Activated CD4-positive, CD25-positive, alpha-beta regulatory T cell treated with anti-CD3 and anti-CD28 coated beads, Interleukin-2, amount 50 U/mL, for 72 hours (primary cell): ENCODE measurements around the gene MLLT6.

Experiments
- DNase-seq: peaks from one replicate; pipeline ENCODE4 v3.0.0; 2021

The MLLT6 gene

GRCh38 chr17:38704606-38705522, at the start of gene MLLT6:
MLLT6 (plus strand) TSS chr17:38705273; CDS start chr17:38705633, 360 bp downstream.
- peak; percentile 68 for DNase-seq

- no peak for DNase-seq
Observed at GRCh38 chr17:38656959-38657823, 47.9 kb upstream of the MLLT6 start.

GRCh38 chr17:38657824-38658740, 47.0 kb upstream of the MLLT6 start:
- DNase-seq = peak; percentile 25

- DNase-seq = peak; percentile 25
Observed at GRCh38 chr17:38658741-38659345, 46.2 kb upstream of the MLLT6 start.

GRCh38 chr17:38659415-38659814, 45.7 kb upstream of the MLLT6 start:
- DNase-seq = no peak

GRCh38 chr17:38660097-38661025, 44.7 kb upstream of the MLLT6 start:
- peak; percentile 17 for DNase-seq

GRCh38 chr17:38663125-38663751, 41.8 kb upstream of the MLLT6 start:
- DNase-seq = peak; percentile 25

- no peak for DNase-seq
Observed at GRCh38 chr17:38663964-38664644, 41.0 kb upstream of the MLLT6 start.

- DNase-seq = peak; percentile 63
Observed at GRCh38 chr17:38667099-38667786, 37.8 kb upstream of the MLLT6 start.

GRCh38 chr17:38667787-38668122, 37.3 kb upstream of the MLLT6 start:
- DNase-seq = no peak

- no peak for DNase-seq
Observed at GRCh38 chr17:38669520-38669919, 35.6 kb upstream of the MLLT6 start.

GRCh38 chr17:38671939-38672720, 32.9 kb upstream of the MLLT6 start:
- DNase-seq = no peak

- DNase-seq = no peak
Observed at GRCh38 chr17:38672788-38673706, 32.0 kb upstream of the MLLT6 start.

GRCh38 chr17:38673707-38674013, 31.4 kb upstream of the MLLT6 start:
- no peak for DNase-seq

- peak; percentile 55 for DNase-seq
Observed at GRCh38 chr17:38674014-38674748, 30.9 kb upstream of the MLLT6 start.

GRCh38 chr17:38674749-38675615, 30.1 kb upstream of the MLLT6 start, which contains the start of gene EPOP:
EPOP (minus strand) TSS chr17:38674957; CDS start chr17:38674495, 462 bp downstream.
- DNase-seq = peak; percentile 87
